H1 (cell line): ENCODE data around the gene NTMT1. TPM values are rescaled to one million over a fixed set of nuclear protein-coding genes. Genes with fewer than 3 reads are reported as not detected.

Experiments
- BCL11A ChIP-seq, 2 experiments: IDR thresholded peaks; one replicate each; pipeline ENCODE4 v1.6.1; 2011; ENCODE audit warnings: low read depth in 2 of 2, low read length in 2 of 2, mild to moderate bottlenecking in 2 of 2
- CTBP2 ChIP-seq: IDR thresholded peaks from 2 replicates; pipeline ENCODE4 v1.7.0; 2011; ENCODE audit warnings: borderline replicate concordance, mild to moderate bottlenecking, moderate library complexity, mixed read lengths, low read length; ENCODE audit not compliant: insufficient read depth, insufficient read length
- SUZ12 ChIP-seq: fragments of 200-600 bp; sonication (generic); IDR thresholded peaks from 2 replicates; pipeline ENCODE4 v1.6.1; 2012; ENCODE audit warnings: mild to moderate bottlenecking, inconsistent platforms, low read length, moderate library complexity, mixed read lengths
- ZNF274 ChIP-seq: IDR thresholded peaks from 2 replicates; pipeline ENCODE4 v1.7.0; 2012; ENCODE audit warnings: low read length, borderline replicate concordance; ENCODE audit errors: extremely low read depth
- polyA plus RNA-seq, 7 experiments: library from polyadenylated mRNA; depleted of rRNA in 3 of 7; stranded (reverse) in 5 of 7; unstranded in 2 of 7; fragments of >200 nt in 5 of 7; fragments of 200-250 nt in 2 of 7; gene quantifications; 1 replicate in 5 of 7; 2 replicates in 1 of 7; 4 replicates in 1 of 7; pipeline versions ENCODE4 v1.2.1 to v1.2.3, GENCODE V29; 2011 to 2013; ENCODE audit warnings: missing spikeins in 2 of 7, mixed read lengths in 2 of 7
- total RNA-seq: library from RNA; stranded (reverse); fragmentation: NEBNext Ultra II Directional; extraction: Animal tissue kit (Norgen Biotek cat#: 25700); gene quantifications from 2 replicates; pipeline ENCODE4 v1.2.1, GENCODE V29; 2021

NTMT1 gene
- total and polyA plus RNA-seq, 2 of the 8 experiments (the other 6 are each of a cell fraction or from before 2014, with no cell fraction given), result 66.8 to 70.2 TPM

GRCh38 chr9:129611307-129611800 lies 14.6 kb upstream of the NTMT1 start (continued):
- TF ChIP-seq BCL11A (IDR thresholded peaks at IDR 0.05; ENCODE audit: low read depth in 2 of 2, low read length in 2 of 2) (no peak), SUZ12 (no peak), ZNF274 (no peak), CTBP2 (no peak)
